ENCODE results near the gene SP2.
"Not testable (repeated sequence)": the region's sequence is repeated elsewhere in the genome, so short reads cannot be mapped to it uniquely, and the experiment has no call there.

The SP2 gene

GRCh38 chr17:47935468-47935867, 39.4 kb downstream of the SP2 start:
- not testable (repeated sequence) for H3K9me3 ChIP-seq (ENCODE audit: low read length); H3K27ac ChIP-seq (ENCODE audit: low read depth, low read length); H3K27me3 ChIP-seq (ENCODE audit: control insufficient read depth in 1 of 2, insufficient read depth in 2 of 2, low read length in 2 of 2); H3K4me3 ChIP-seq (ENCODE audit: low read depth in 1 of 2, low read length in 2 of 2); H3K4me1 ChIP-seq (ENCODE audit: insufficient read depth, low read length); H3K9ac ChIP-seq (ENCODE audit: low read length); H3K36me3 ChIP-seq (ENCODE audit: insufficient read depth, low read length)

GRCh38 chr17:47935961-47936360, 39.9 kb downstream of the SP2 start:
- H3K9ac ChIP-seq (ENCODE audit: low read length), result no peak overlapping the region
- H3K27ac ChIP-seq (ENCODE audit: low read depth, low read length), result no peak overlapping the region
- H3K4me1 ChIP-seq (ENCODE audit: insufficient read depth, low read length), result peaks cover 3% of the 10 kb centered on the region
- no peaks in the 10 kb centered on the region for H3K36me3 ChIP-seq (ENCODE audit: insufficient read depth, low read length)
- H3K9me3 ChIP-seq (ENCODE audit: low read length), result no peaks in the 10 kb centered on the region
- no peaks in the 10 kb centered on the region for H3K27me3 ChIP-seq (ENCODE audit: control insufficient read depth in 1 of 2, insufficient read depth in 2 of 2, low read length in 2 of 2)
- H3K4me3 ChIP-seq (ENCODE audit: low read depth in 1 of 2, low read length in 2 of 2), result no peak overlapping the region

GRCh38 chr17:47937941-47938340, 41.9 kb downstream of the SP2 start:
- no peak overlapping the region for H3K9ac ChIP-seq (ENCODE audit: low read length)
- H3K27me3 ChIP-seq (ENCODE audit: control insufficient read depth in 1 of 2, insufficient read depth in 2 of 2, low read length in 2 of 2), result no peaks in the 10 kb centered on the region
- H3K4me1 ChIP-seq (ENCODE audit: insufficient read depth, low read length), result peaks cover 15% of the 10 kb centered on the region
- H3K27ac ChIP-seq (ENCODE audit: low read depth, low read length), result no peak overlapping the region
- H3K4me3 ChIP-seq (ENCODE audit: low read depth in 1 of 2, low read length in 2 of 2), result no peak overlapping the region
- H3K9me3 ChIP-seq (ENCODE audit: low read length), result no peaks in the 10 kb centered on the region
- no peaks in the 10 kb centered on the region for H3K36me3 ChIP-seq (ENCODE audit: insufficient read depth, low read length)

- Histone ChIP-seq H3K9ac (ENCODE audit: low read length) (peak within 1 kb of the TSS; percentile 62), H3K4me1 (ENCODE audit: insufficient read depth, low read length) (peaks cover 15% of the 10 kb centered on the region), H3K27ac (ENCODE audit: low read depth, low read length) (peak within 1 kb of the TSS; percentile 73), H3K4me3 (ENCODE audit: low read depth in 1 of 2, low read length in 2 of 2) (peak within 1 kb of the TSS; percentile 60 to 84), H3K36me3 (ENCODE audit: insufficient read depth, low read length) (peaks cover 23% of the 10 kb centered on the region), H3K9me3 (ENCODE audit: low read length) (no peaks in the 10 kb centered on the region), H3K27me3 (ENCODE audit: control insufficient read depth in 1 of 2, insufficient read depth in 2 of 2, low read length in 2 of 2) (no peaks in the 10 kb centered on the region)
Observed at GRCh38 chr17:47941246-47942095, 45.4 kb downstream of the SP2 start, which contains the start of gene PNPO. TSS of gene PNPO (plus strand) at chr17:47941571. CDS start at chr17:47941676, 105 bp downstream.

- H3K9me3 ChIP-seq (ENCODE audit: low read length), result no peaks in the 10 kb centered on the region
- H3K9ac ChIP-seq (ENCODE audit: low read length), result peak overlapping the region; percentile 62
- H3K27me3 ChIP-seq (ENCODE audit: control insufficient read depth in 1 of 2, insufficient read depth in 2 of 2, low read length in 2 of 2), result no peaks in the 10 kb centered on the region
- peak overlapping the region; percentile 73 for H3K27ac ChIP-seq (ENCODE audit: low read depth, low read length)
- H3K4me3 ChIP-seq (ENCODE audit: low read depth in 1 of 2, low read length in 2 of 2), result peak overlapping the region; percentile 60 to 84
- H3K36me3 ChIP-seq (ENCODE audit: insufficient read depth, low read length), result peaks cover 26% of the 10 kb centered on the region
- peaks cover 21% of the 10 kb centered on the region for H3K4me1 ChIP-seq (ENCODE audit: insufficient read depth, low read length)
Observed at GRCh38 chr17:47942096-47942510, 46.1 kb downstream of the SP2 start.

GRCh38 chr17:47942568-47942967, 46.5 kb downstream of the SP2 start:
- Histone ChIP-seq H3K9ac (ENCODE audit: low read length) (no peak overlapping the region), H3K4me1 (ENCODE audit: insufficient read depth, low read length) (peaks cover 22% of the 10 kb centered on the region), H3K36me3 (ENCODE audit: insufficient read depth, low read length) (peaks cover 26% of the 10 kb centered on the region), H3K27ac (ENCODE audit: low read depth, low read length) (peak overlapping the region; percentile 73), H3K27me3 (ENCODE audit: control insufficient read depth in 1 of 2, insufficient read depth in 2 of 2, low read length in 2 of 2) (no peaks in the 10 kb centered on the region), H3K4me3 (ENCODE audit: low read depth in 1 of 2, low read length in 2 of 2) (peak overlapping the region in 1 of 2 donors; percentile 84), H3K9me3 (ENCODE audit: low read length) (no peaks in the 10 kb centered on the region)

GRCh38 chr17:47945080-47945479, 49.0 kb downstream of the SP2 start:
- Histone ChIP-seq H3K4me1 (ENCODE audit: insufficient read depth, low read length) (peaks cover 38% of the 10 kb centered on the region), H3K9ac (ENCODE audit: low read length) (no peak overlapping the region), H3K27me3 (ENCODE audit: control insufficient read depth in 1 of 2, insufficient read depth in 2 of 2, low read length in 2 of 2) (no peaks in the 10 kb centered on the region), H3K36me3 (ENCODE audit: insufficient read depth, low read length) (peaks cover 26% of the 10 kb centered on the region), H3K27ac (ENCODE audit: low read depth, low read length) (no peak overlapping the region), H3K4me3 (ENCODE audit: low read depth in 1 of 2, low read length in 2 of 2) (no peak overlapping the region), H3K9me3 (ENCODE audit: low read length) (no peaks in the 10 kb centered on the region)

GRCh38 chr17:47945529-47946508, 49.8 kb downstream of the SP2 start:
- H3K9ac ChIP-seq (ENCODE audit: low read length), result no peak overlapping the region

GRCh38 chr17:47946516-47946915, 50.5 kb downstream of the SP2 start:
- H3K9ac ChIP-seq (ENCODE audit: low read length), result no peak overlapping the region
- H3K27ac ChIP-seq (ENCODE audit: low read depth, low read length), result no peak overlapping the region
- peaks cover 34% of the 10 kb centered on the region for H3K4me1 ChIP-seq (ENCODE audit: insufficient read depth, low read length)
- H3K4me3 ChIP-seq (ENCODE audit: low read depth in 1 of 2, low read length in 2 of 2), result no peak overlapping the region
- no peaks in the 10 kb centered on the region for H3K9me3 ChIP-seq (ENCODE audit: low read length)
- H3K27me3 ChIP-seq (ENCODE audit: control insufficient read depth in 1 of 2, insufficient read depth in 2 of 2, low read length in 2 of 2), result no peaks in the 10 kb centered on the region
- peaks cover 26% of the 10 kb centered on the region for H3K36me3 ChIP-seq (ENCODE audit: insufficient read depth, low read length)

More at GRCh38 chr17:47945529-47946508, 49.8 kb downstream of the SP2 start:
- Histone ChIP-seq H3K4me1 (ENCODE audit: insufficient read depth, low read length) (peaks cover 37% of the 10 kb centered on the region), H3K27ac (ENCODE audit: low read depth, low read length) (no peak overlapping the region), H3K36me3 (ENCODE audit: insufficient read depth, low read length) (peaks cover 26% of the 10 kb centered on the region), H3K27me3 (ENCODE audit: control insufficient read depth in 1 of 2, insufficient read depth in 2 of 2, low read length in 2 of 2) (no peaks in the 10 kb centered on the region), H3K4me3 (ENCODE audit: low read depth in 1 of 2, low read length in 2 of 2) (no peak overlapping the region), H3K9me3 (ENCODE audit: low read length) (no peaks in the 10 kb centered on the region)

- peaks cover 26% of the 10 kb centered on the region for H3K36me3 ChIP-seq (ENCODE audit: insufficient read depth, low read length)
- H3K4me3 ChIP-seq (ENCODE audit: low read depth in 1 of 2, low read length in 2 of 2), result no peak overlapping the region
- no peaks in the 10 kb centered on the region for H3K9me3 ChIP-seq (ENCODE audit: low read length)
- H3K27ac ChIP-seq (ENCODE audit: low read depth, low read length), result no peak overlapping the region
- no peaks in the 10 kb centered on the region for H3K27me3 ChIP-seq (ENCODE audit: control insufficient read depth in 1 of 2, insufficient read depth in 2 of 2, low read length in 2 of 2)
- no peak overlapping the region for H3K9ac ChIP-seq (ENCODE audit: low read length)
- H3K4me1 ChIP-seq (ENCODE audit: insufficient read depth, low read length), result peaks cover 30% of the 10 kb centered on the region
Observed at GRCh38 chr17:47946929-47947397, 50.9 kb downstream of the SP2 start.

GRCh38 chr17:47948706-47949196, 52.7 kb downstream of the SP2 start:
- H3K9me3 ChIP-seq (ENCODE audit: low read length), result no peaks in the 10 kb centered on the region
- H3K9ac ChIP-seq (ENCODE audit: low read length), result no peak overlapping the region
- peaks cover 26% of the 10 kb centered on the region for H3K36me3 ChIP-seq (ENCODE audit: insufficient read depth, low read length)
- H3K27me3 ChIP-seq (ENCODE audit: control insufficient read depth in 1 of 2, insufficient read depth in 2 of 2, low read length in 2 of 2), result no peaks in the 10 kb centered on the region
- peak overlapping the region in 1 of 2 donors; percentile 56 for H3K4me3 ChIP-seq (ENCODE audit: low read depth in 1 of 2, low read length in 2 of 2)
- peak overlapping the region; percentile 92 for H3K27ac ChIP-seq (ENCODE audit: low read depth, low read length)
- peaks cover 24% of the 10 kb centered on the region for H3K4me1 ChIP-seq (ENCODE audit: insufficient read depth, low read length)
